Parathyroid adenoma (tissue), 2 donors: ENCODE measurements around the gene NEK4.

Source experiments
- H2AFZ ChIP-seq: fragments of 300-600 bp; sonication (generic); one replicate; pipeline ENCODE4 v1.7.0; 2017; ENCODE audit warnings: antibody characterized with exemption, mild to moderate bottlenecking
- H3K27ac ChIP-seq: fragments of 300-600 bp; sonication (generic); one replicate; pipeline ENCODE4 v1.7.0; 2017
- H3K27me3 ChIP-seq: fragments of 300-600 bp; sonication (generic); one replicate; pipeline ENCODE4 v1.7.0; 2017; ENCODE audit warnings: low read length; ENCODE audit not compliant: control insufficient read depth, insufficient read depth
- H3K36me3 ChIP-seq: fragments of 300-600 bp; sonication (generic); one replicate; pipeline ENCODE4 v1.7.0; 2017; ENCODE audit warnings: low read length; ENCODE audit not compliant: control insufficient read depth, insufficient read depth
- H3K4me1 ChIP-seq: fragments of 300-600 bp; sonication (generic); one replicate; pipeline ENCODE4 v1.7.0; 2017; ENCODE audit warnings: control low read depth
- H3K4me2 ChIP-seq: fragments of 300-600 bp; sonication (generic); one replicate; pipeline ENCODE4 v1.7.0; 2017; ENCODE audit warnings: low read length
- H3K4me3 ChIP-seq: fragments of 300-600 bp; sonication (generic); one replicate; pipeline ENCODE4 v1.7.0; 2017; ENCODE audit warnings: low read depth, low read length
- H3K79me2 ChIP-seq: fragments of 300-600 bp; sonication (generic); one replicate; pipeline ENCODE4 v1.7.0; 2017; ENCODE audit warnings: control low read depth
- H3K9ac ChIP-seq: fragments of 300-600 bp; sonication (generic); one replicate; pipeline ENCODE4 v1.7.0; 2017; ENCODE audit warnings: mild to moderate bottlenecking
- H3K9me3 ChIP-seq: fragments of 300-600 bp; sonication (generic); one replicate; pipeline ENCODE4 v1.7.0; 2017; ENCODE audit warnings: low read length; ENCODE audit not compliant: control insufficient read depth
- TF ChIP-seq, protein P1 (sequence below): fragments of 300-600 bp; sonication (generic); IDR thresholded peaks from one replicate; pipeline ENCODE4 v1.7.0; 2017; ENCODE audit warnings: antibody characterized with exemption, mild to moderate bottlenecking
- donor health status: primary hyperparathyroidism.

The NEK4 gene

DNA sequence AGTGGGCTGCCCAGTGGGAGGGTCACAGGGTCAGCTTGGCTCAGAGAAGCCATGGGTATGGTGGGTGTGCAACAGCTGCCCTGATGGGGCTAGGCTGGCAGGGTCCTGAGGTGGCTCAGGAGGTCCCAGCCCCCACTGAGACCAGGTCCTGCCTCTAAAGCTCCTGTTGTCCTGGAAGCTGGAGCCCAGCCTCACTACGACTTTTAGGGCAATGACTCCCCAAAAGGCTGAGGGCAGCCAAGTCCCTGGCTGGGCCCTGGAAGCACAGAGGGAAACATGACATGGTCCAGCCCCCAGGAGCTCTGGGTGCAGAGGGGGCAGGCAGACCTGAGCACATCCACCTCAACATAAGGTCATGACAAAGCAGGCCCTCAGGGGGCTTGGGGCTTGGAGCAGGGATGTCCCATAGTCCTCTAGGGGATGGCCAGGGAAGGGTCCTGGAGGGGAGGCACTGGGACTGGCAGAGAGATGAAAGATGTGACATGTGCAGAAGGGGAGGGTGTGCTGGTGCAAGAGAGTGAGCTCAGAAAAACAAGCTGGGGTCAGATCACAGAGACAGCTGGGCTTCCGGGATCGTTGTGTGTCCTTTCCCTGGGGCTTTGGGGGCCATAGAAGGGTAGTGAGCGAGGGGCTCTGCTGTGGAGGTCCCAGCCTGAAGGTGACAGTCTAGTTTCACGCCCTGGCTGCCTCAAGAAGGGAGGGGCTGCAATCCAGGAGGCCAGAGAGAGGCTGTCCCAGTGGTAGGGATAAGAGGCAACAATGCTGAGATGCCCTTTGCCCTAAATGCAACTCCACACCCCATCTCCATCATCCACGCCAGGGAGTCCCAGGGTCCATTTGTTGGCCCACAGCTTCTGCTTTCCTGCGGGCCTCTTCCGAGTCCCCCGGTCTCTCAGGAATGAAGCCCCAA lies 23.2 kb upstream of the NEK4 start:
- no peaks in the 10 kb centered on the region for H3K9me3 ChIP-seq
- no peak overlapping the region for H3K4me3 ChIP-seq
- no peaks in the 10 kb centered on the region for H3K27me3 ChIP-seq
- H3K4me1 ChIP-seq, result no peaks in the 10 kb centered on the region
- H3K27ac ChIP-seq, result no peak overlapping the region
- H2AFZ ChIP-seq, result no peak overlapping the region
- H3K9ac ChIP-seq, result no peak overlapping the region
- no peaks in the 10 kb centered on the region for H3K36me3 ChIP-seq
- no peaks in the 10 kb centered on the region for H3K79me2 ChIP-seq
- no peak overlapping the region for H3K4me2 ChIP-seq
- TF ChIP-seq, protein P1, sequence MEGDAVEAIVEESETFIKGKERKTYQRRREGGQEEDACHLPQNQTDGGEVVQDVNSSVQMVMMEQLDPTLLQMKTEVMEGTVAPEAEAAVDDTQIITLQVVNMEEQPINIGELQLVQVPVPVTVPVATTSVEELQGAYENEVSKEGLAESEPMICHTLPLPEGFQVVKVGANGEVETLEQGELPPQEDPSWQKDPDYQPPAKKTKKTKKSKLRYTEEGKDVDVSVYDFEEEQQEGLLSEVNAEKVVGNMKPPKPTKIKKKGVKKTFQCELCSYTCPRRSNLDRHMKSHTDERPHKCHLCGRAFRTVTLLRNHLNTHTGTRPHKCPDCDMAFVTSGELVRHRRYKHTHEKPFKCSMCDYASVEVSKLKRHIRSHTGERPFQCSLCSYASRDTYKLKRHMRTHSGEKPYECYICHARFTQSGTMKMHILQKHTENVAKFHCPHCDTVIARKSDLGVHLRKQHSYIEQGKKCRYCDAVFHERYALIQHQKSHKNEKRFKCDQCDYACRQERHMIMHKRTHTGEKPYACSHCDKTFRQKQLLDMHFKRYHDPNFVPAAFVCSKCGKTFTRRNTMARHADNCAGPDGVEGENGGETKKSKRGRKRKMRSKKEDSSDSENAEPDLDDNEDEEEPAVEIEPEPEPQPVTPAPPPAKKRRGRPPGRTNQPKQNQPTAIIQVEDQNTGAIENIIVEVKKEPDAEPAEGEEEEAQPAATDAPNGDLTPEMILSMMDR, result no peak

- Histone ChIP-seq H3K4me2 (no peak overlapping the region), H3K4me1 (no peaks in the 10 kb centered on the region), H3K27ac (no peak overlapping the region), H3K36me3 (no peaks in the 10 kb centered on the region), H3K79me2 (no peaks in the 10 kb centered on the region), H3K4me3 (no peak overlapping the region), H2AFZ (no peak overlapping the region), H3K27me3 (no peaks in the 10 kb centered on the region), H3K9me3 (no peaks in the 10 kb centered on the region), H3K9ac (no peak overlapping the region)
- TF ChIP-seq, protein P1, result no peak
Observed at GRCh38 chr3:52792961-52793695, 22.4 kb upstream of the NEK4 start.

DNA sequence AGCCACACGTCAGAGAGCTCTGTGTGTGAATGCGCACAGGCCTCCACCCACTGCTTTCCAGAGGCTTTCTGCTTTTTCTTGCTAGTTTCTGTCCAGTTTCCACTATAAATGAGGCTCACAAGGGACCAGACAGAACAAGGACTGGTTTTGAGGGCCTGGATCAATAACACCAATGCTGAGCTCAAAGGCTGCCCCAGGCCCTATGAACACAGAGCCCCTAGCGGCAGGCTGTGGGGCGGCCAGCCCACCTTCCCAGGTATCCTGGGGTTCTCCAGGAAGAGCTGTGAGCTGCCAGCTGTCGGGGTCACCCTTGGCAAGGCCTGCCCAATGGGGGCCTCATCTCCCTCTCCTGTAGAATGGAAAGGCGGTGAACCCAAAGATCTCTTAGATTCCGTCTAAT lies 21.7 kb upstream of the NEK4 start:
- H3K4me3 ChIP-seq, result no peak overlapping the region
- H3K79me2 ChIP-seq, result no peaks in the 10 kb centered on the region
- H3K27me3 ChIP-seq, result no peaks in the 10 kb centered on the region
- H3K4me1 ChIP-seq, result no peaks in the 10 kb centered on the region
- H2AFZ ChIP-seq, result no peak overlapping the region
- TF ChIP-seq, protein P1, result no peak
- H3K27ac ChIP-seq, result no peak overlapping the region
- H3K9ac ChIP-seq, result no peak overlapping the region
- H3K36me3 ChIP-seq, result no peaks in the 10 kb centered on the region
- no peak overlapping the region for H3K4me2 ChIP-seq
- no peaks in the 10 kb centered on the region for H3K9me3 ChIP-seq

- Histone ChIP-seq H2AFZ (no peak overlapping the region), H3K9me3 (no peaks in the 10 kb centered on the region), H3K36me3 (no peaks in the 10 kb centered on the region), H3K4me3 (no peak overlapping the region), H3K4me2 (no peak overlapping the region), H3K27ac (no peak overlapping the region), H3K79me2 (no peaks in the 10 kb centered on the region), H3K27me3 (no peaks in the 10 kb centered on the region), H3K4me1 (no peaks in the 10 kb centered on the region), H3K9ac (no peak overlapping the region)
- TF ChIP-seq, protein P1, result no peak
Observed at GRCh38 chr3:52791928-52792327, 21.2 kb upstream of the NEK4 start.
